ENCODE measurements around the gene CRADD. TPM values are rescaled to one million over a fixed set of nuclear protein-coding genes. Genes with fewer than 3 reads are reported as not detected.

CRADD gene
- total RNA-seq, 4 donors from 2014 or later: 29.3 to 61.7 (median 46.5) TPM

GRCh38 chr12:93719710-93720109, 42.5 kb downstream of the CRADD start:
- Histone ChIP-seq H3K27me3 (no peaks in the 10 kb centered on the region), H3K4me3 (no peak overlapping the region), H3K27ac (no peak overlapping the region), H3K9me3 (no peaks in the 10 kb centered on the region), H3K36me3 (no peaks in the 10 kb centered on the region), H3K4me1 (peaks cover 6% of the 10 kb centered on the region)
- no peak for DNase-seq (ENCODE audit: low spot score in 2 of 2)
- 100% methylated on average over 1 of the region's 1 CpG for WGBS
- TF ChIP-seq POLR2A (IDR thresholded peaks at IDR 0.05): no peak
- no peak for TF ChIP-seq EP300 (IDR thresholded peaks at IDR 0.05)
- no peak for TF ChIP-seq POLR2AphosphoS5 (IDR thresholded peaks at IDR 0.05)
- TF ChIP-seq, protein P1, sequence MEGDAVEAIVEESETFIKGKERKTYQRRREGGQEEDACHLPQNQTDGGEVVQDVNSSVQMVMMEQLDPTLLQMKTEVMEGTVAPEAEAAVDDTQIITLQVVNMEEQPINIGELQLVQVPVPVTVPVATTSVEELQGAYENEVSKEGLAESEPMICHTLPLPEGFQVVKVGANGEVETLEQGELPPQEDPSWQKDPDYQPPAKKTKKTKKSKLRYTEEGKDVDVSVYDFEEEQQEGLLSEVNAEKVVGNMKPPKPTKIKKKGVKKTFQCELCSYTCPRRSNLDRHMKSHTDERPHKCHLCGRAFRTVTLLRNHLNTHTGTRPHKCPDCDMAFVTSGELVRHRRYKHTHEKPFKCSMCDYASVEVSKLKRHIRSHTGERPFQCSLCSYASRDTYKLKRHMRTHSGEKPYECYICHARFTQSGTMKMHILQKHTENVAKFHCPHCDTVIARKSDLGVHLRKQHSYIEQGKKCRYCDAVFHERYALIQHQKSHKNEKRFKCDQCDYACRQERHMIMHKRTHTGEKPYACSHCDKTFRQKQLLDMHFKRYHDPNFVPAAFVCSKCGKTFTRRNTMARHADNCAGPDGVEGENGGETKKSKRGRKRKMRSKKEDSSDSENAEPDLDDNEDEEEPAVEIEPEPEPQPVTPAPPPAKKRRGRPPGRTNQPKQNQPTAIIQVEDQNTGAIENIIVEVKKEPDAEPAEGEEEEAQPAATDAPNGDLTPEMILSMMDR (IDR thresholded peaks at IDR 0.05): no peak

DNA sequence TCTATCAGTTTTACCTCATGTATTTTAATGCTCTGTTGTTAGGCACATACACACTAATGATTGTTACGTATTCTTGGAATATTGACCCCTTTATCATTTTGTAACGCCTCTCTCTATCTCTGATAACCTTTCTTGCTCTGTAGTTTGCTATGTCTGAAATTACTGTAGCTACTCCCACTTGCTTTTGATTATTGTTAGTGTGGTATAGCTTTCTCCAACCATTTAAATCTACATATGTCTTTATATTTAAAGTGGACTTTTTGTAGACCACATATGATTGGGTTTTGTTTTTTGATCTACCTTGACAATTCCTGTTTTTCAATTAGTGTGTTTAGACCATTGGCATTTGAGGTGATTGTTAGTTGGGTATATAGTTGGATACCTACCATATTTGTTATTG, 43.4 kb downstream of the CRADD start:
- H3K27me3 ChIP-seq: no peaks in the 10 kb centered on the region
- no peaks in the 10 kb centered on the region for H3K36me3 ChIP-seq
- H3K9me3 ChIP-seq: no peaks in the 10 kb centered on the region
- TF ChIP-seq, protein P1 (IDR thresholded peaks at IDR 0.05): no peak
- TF ChIP-seq EP300 (IDR thresholded peaks at IDR 0.05): no peak
- TF ChIP-seq POLR2AphosphoS5 (IDR thresholded peaks at IDR 0.05): no peak
- TF ChIP-seq POLR2A (IDR thresholded peaks at IDR 0.05): no peak
- H3K27ac ChIP-seq: no peak overlapping the region
- 98% methylated on average over 2 of the region's 2 CpGs for WGBS
- no peak for DNase-seq (ENCODE audit: low spot score in 2 of 2)
- no peaks in the 10 kb centered on the region for H3K4me1 ChIP-seq
- no peak overlapping the region for H3K4me3 ChIP-seq

- Histone ChIP-seq H3K36me3 (no peaks in the 10 kb centered on the region), H3K27me3 (no peaks in the 10 kb centered on the region), H3K27ac (no peak overlapping the region), H3K9me3 (no peaks in the 10 kb centered on the region), H3K4me3 (no peak overlapping the region), H3K4me1 (peaks cover 7% of the 10 kb centered on the region)
- WGBS: 87% methylated on average over 2 of the region's 2 CpGs
- TF ChIP-seq POLR2AphosphoS5 (IDR thresholded peaks at IDR 0.05): no peak
- no peak for TF ChIP-seq POLR2A (IDR thresholded peaks at IDR 0.05)
- TF ChIP-seq, protein P1 (IDR thresholded peaks at IDR 0.05): no peak
- TF ChIP-seq EP300 (IDR thresholded peaks at IDR 0.05): no peak
- DNase-seq (ENCODE audit: low spot score in 2 of 2): no peak
Observed at GRCh38 chr12:93722179-93722578, 45.0 kb downstream of the CRADD start.

GRCh38 chr12:93722835-93723567, 45.8 kb downstream of the CRADD start:
- no peaks in the 10 kb centered on the region for H3K9me3 ChIP-seq
- WGBS: 67% methylated on average over 4 of the region's 4 CpGs
- TF ChIP-seq, protein P1 (IDR thresholded peaks at IDR 0.05): no peak
- no peak for TF ChIP-seq POLR2AphosphoS5 (IDR thresholded peaks at IDR 0.05)
- TF ChIP-seq POLR2A (IDR thresholded peaks at IDR 0.05): no peak
- H3K27ac ChIP-seq: no peak overlapping the region
- peaks cover 12% of the 10 kb centered on the region for H3K4me1 ChIP-seq
- no peak for DNase-seq (ENCODE audit: low spot score in 2 of 2)
- no peaks in the 10 kb centered on the region for H3K36me3 ChIP-seq
- H3K4me3 ChIP-seq: no peak overlapping the region
- H3K27me3 ChIP-seq: no peaks in the 10 kb centered on the region

GRCh38 chr12:93723568-93723930, 46.4 kb downstream of the CRADD start:
- DNase-seq (ENCODE audit: low spot score in 2 of 2): no peak
- WGBS: 96% methylated on average over 4 of the region's 4 CpGs
- Histone ChIP-seq H3K4me1 (peaks cover 12% of the 10 kb centered on the region), H3K4me3 (no peak overlapping the region), H3K9me3 (no peaks in the 10 kb centered on the region), H3K36me3 (no peaks in the 10 kb centered on the region), H3K27ac (no peak overlapping the region), H3K27me3 (no peaks in the 10 kb centered on the region)
- no peak for TF ChIP-seq POLR2AphosphoS5 (IDR thresholded peaks at IDR 0.05)
- TF ChIP-seq, protein P1 (IDR thresholded peaks at IDR 0.05): no peak
- TF ChIP-seq EP300 (IDR thresholded peaks at IDR 0.05): no peak
- no peak for TF ChIP-seq POLR2A (IDR thresholded peaks at IDR 0.05)

All from suprapubic skin (tissue), 4 donors.